H1 (cell line): ENCODE data around the gene HRH1. TPM values are rescaled to one million over a fixed set of nuclear protein-coding genes. Genes with fewer than 3 reads are reported as not detected.

Experiments
- BCL11A ChIP-seq, 2 experiments: IDR thresholded peaks; one replicate each; pipeline ENCODE4 v1.6.1; 2011; ENCODE audit warnings: low read depth in 2 of 2, low read length in 2 of 2, mild to moderate bottlenecking in 2 of 2
- BRCA1 ChIP-seq: IDR thresholded peaks from 2 replicates; pipeline ENCODE4 v1.6.1; 2012; ENCODE audit warnings: low read depth, low read length, improper control_type of control experiment
- POU5F1 ChIP-seq: IDR thresholded peaks from 2 replicates; pipeline ENCODE4 v1.6.1; 2011; ENCODE audit warnings: low read depth, mild to moderate bottlenecking, low read length, moderate library complexity
- RBBP5 ChIP-seq: IDR thresholded peaks from 2 replicates; pipeline ENCODE4 v1.7.1; 2012; ENCODE audit warnings: low read depth, mild to moderate bottlenecking, inconsistent platforms, low read length, moderate library complexity, borderline replicate concordance
- RNF2 ChIP-seq: fragments of 200-900, 300-1000 bp; sonication (generic); IDR thresholded peaks from 2 replicates; pipeline ENCODE4 v1.7.1; 2016; ENCODE audit warnings: borderline replicate concordance, low read depth, mild to moderate bottlenecking, antibody characterized with exemption, low read length; ENCODE audit not compliant: poor library complexity, severe bottlenecking; ENCODE audit errors: missing control alignments
- TEAD4 ChIP-seq: IDR thresholded peaks from 2 replicates; pipeline ENCODE4 v1.6.1; 2012; ENCODE audit warnings: low read depth, low read length, inconsistent platforms, mixed read lengths
- polyA plus RNA-seq, 7 experiments: library from polyadenylated mRNA; depleted of rRNA in 3 of 7; stranded (reverse) in 5 of 7; unstranded in 2 of 7; fragments of >200 nt in 5 of 7; fragments of 200-250 nt in 2 of 7; gene quantifications; 1 replicate in 5 of 7; 2 replicates in 1 of 7; 4 replicates in 1 of 7; pipeline versions ENCODE4 v1.2.1 to v1.2.3, GENCODE V29; 2011 to 2013; ENCODE audit warnings: missing spikeins in 2 of 7, mixed read lengths in 2 of 7
- total RNA-seq: library from RNA; stranded (reverse); fragmentation: NEBNext Ultra II Directional; extraction: Animal tissue kit (Norgen Biotek cat#: 25700); gene quantifications from 2 replicates; pipeline ENCODE4 v1.2.1, GENCODE V29; 2021

The HRH1 gene
- total and polyA plus RNA-seq, 2 of the 8 experiments (the other 6 are each of a cell fraction or from before 2014, with no cell fraction given), result 0.11 TPM; not detected in 1

GRCh38 chr3:11134794-11135193 lies 19.5 kb upstream of the HRH1 start (continued):
- no peak for TF ChIP-seq RNF2
- TF ChIP-seq BCL11A (IDR thresholded peaks at IDR 0.05; ENCODE audit: low read depth in 2 of 2, low read length in 2 of 2), result no peak
- TF ChIP-seq RBBP5, result no peak
- TF ChIP-seq TEAD4, result no peak
- no peak for TF ChIP-seq POU5F1
- no peak for TF ChIP-seq BRCA1
